ENCODE data around the gene GMDS.

DNA sequence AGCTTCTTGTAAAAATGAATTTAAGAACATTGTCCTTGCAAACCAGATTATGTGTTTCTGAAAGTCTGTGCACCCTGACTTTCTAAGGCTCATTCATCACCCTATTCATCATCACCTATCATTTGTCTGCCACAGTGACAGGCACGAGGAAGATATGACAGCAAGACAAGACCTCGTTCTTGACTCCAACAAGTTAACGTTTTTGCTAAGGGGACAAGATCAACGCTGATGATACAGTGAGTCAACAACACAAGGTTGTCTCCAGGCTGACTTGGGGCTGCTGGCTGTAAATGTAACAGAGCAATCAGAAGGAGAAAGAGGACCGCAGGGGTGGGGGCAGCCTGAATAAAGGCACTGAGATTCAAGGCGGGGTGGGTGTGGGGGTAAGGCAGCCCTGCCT is 541.5 kb downstream of the GMDS start:
- TF ChIP-seq EZH2 (IDR thresholded peaks at IDR 0.05; ENCODE audit: insufficient read depth, poor library complexity, severe bottlenecking) (no peak), EZH2phosphoT487 (IDR thresholded peaks at IDR 0.05; ENCODE audit: insufficient read depth, low read depth) (no peak)
